Prostate gland (tissue), 2 donors: ENCODE results near the gene LIMK1.

Experiments
- CTCF ChIP-seq, 4 experiments: fragments of 200-600 bp in 2 of 4; fragments of 450-650 bp in 2 of 4; sonication (generic) in 2 of 4; IDR thresholded peaks; 1 replicate in 3 of 4; 2 replicates in 1 of 4; pipeline ENCODE4 v1.5.1; 2016 to 2019; ENCODE audit warnings: antibody characterized with exemption in 4 of 4, mild to moderate bottlenecking in 2 of 4, moderate library complexity in 2 of 4
- POLR2A ChIP-seq: fragments of 450-650 bp; IDR thresholded peaks from one replicate; pipeline ENCODE4 v1.6.1; 2016; ENCODE audit warnings: antibody characterized with exemption, mild to moderate bottlenecking
- POLR2AphosphoS5 ChIP-seq: sonication (generic); formaldehyde crosslinking; IDR thresholded peaks from one replicate; pipeline ENCODE4 v1.6.1; 2017; ENCODE audit warnings: antibody characterized with exemption

GRCh38 chr7:74064696-74065095 lies 18.9 kb upstream of the LIMK1 start:
- TF ChIP-seq CTCF (IDR thresholded peaks at IDR 0.05) (no peak), POLR2A (no peak), POLR2AphosphoS5 (no peak)
